AG08395 (cell line): ENCODE measurements around the gene NR5A2.
A peak's percentile ranks its signal among the peaks of the same experiment; 100 is the strongest.

Experiments used
- DNase-seq: peaks from one replicate; pipeline ENCODE4 v3.0.0; 2012; ENCODE audit warnings: mixed read lengths, low spot score

NR5A2 gene

GRCh38 chr1:200124309-200124708, 96.8 kb downstream of the NR5A2 start:
- no peak for DNase-seq

GRCh38 chr1:200128081-200128480, 100.6 kb downstream of the NR5A2 start:
- no peak for DNase-seq

- no peak for DNase-seq
Observed at GRCh38 chr1:200128944-200129879, 101.7 kb downstream of the NR5A2 start.

- no peak for DNase-seq
Observed at GRCh38 chr1:200130552-200130951, 103.0 kb downstream of the NR5A2 start.

- DNase-seq: no peak
Observed at GRCh38 chr1:200131551-200132125, 104.1 kb downstream of the NR5A2 start.

- DNase-seq: no peak
Observed at GRCh38 chr1:200133123-200133522, 105.6 kb downstream of the NR5A2 start.

GRCh38 chr1:200134116-200134515, 106.6 kb downstream of the NR5A2 start:
- DNase-seq: no peak

GRCh38 chr1:200136384-200136783, 108.9 kb downstream of the NR5A2 start:
- no peak for DNase-seq

- DNase-seq: peak; percentile 69
Observed at GRCh38 chr1:200139661-200140250, 112.2 kb downstream of the NR5A2 start.

GRCh38 chr1:200143347-200143746, 115.8 kb downstream of the NR5A2 start:
- no peak for DNase-seq

GRCh38 chr1:200146100-200146499, 118.6 kb downstream of the NR5A2 start:
- no peak for DNase-seq

- DNase-seq: no peak
Observed at GRCh38 chr1:200147094-200147493, 119.6 kb downstream of the NR5A2 start.

- DNase-seq: no peak
Observed at GRCh38 chr1:200147742-200148141, 120.2 kb downstream of the NR5A2 start.

GRCh38 chr1:200150006-200150405, 122.5 kb downstream of the NR5A2 start:
- no peak for DNase-seq

- DNase-seq: peak; percentile 74
Observed at GRCh38 chr1:200150721-200151120, 123.2 kb downstream of the NR5A2 start.

- DNase-seq: no peak
Observed at GRCh38 chr1:200152336-200152735, 124.8 kb downstream of the NR5A2 start.

- DNase-seq: no peak
Observed at GRCh38 chr1:200153277-200154055, 126.0 kb downstream of the NR5A2 start.

- no peak for DNase-seq
Observed at GRCh38 chr1:200154069-200154767, 126.7 kb downstream of the NR5A2 start.

- no peak for DNase-seq
Observed at GRCh38 chr1:200157715-200158114, 130.2 kb downstream of the NR5A2 start.

- DNase-seq: no peak
Observed at GRCh38 chr1:200161801-200162200, 134.3 kb downstream of the NR5A2 start.

- DNase-seq: no peak
Observed at GRCh38 chr1:200162258-200162657, 134.7 kb downstream of the NR5A2 start.

- no peak for DNase-seq
Observed at GRCh38 chr1:200162877-200163276, 135.4 kb downstream of the NR5A2 start.
